ENCODE data around the gene ABAT. TPM values are rescaled to one million over a fixed set of nuclear protein-coding genes. Genes with fewer than 3 reads are reported as not detected.

The ABAT gene
- total and polyA plus RNA-seq, 4 donors = 4.4 to 14.0 (median 7.1) TPM

- peaks cover 0 to 16% (median 4%) of the 10 kb centered on the region in 5 donors for H3K4me1 ChIP-seq (ENCODE audit: control insufficient read depth in 5 of 5, insufficient read depth in 5 of 5, low read length in 5 of 5)
- H3K9ac ChIP-seq (ENCODE audit: insufficient read depth in 1 of 2, low read length in 2 of 2) = no peak overlapping the region
- H3K27ac ChIP-seq (ENCODE audit: low read depth in 1 of 2, low read length in 1 of 2) = no peak overlapping the region
- H3K4me3 ChIP-seq = no peak overlapping the region
- TF ChIP-seq, protein P1, sequence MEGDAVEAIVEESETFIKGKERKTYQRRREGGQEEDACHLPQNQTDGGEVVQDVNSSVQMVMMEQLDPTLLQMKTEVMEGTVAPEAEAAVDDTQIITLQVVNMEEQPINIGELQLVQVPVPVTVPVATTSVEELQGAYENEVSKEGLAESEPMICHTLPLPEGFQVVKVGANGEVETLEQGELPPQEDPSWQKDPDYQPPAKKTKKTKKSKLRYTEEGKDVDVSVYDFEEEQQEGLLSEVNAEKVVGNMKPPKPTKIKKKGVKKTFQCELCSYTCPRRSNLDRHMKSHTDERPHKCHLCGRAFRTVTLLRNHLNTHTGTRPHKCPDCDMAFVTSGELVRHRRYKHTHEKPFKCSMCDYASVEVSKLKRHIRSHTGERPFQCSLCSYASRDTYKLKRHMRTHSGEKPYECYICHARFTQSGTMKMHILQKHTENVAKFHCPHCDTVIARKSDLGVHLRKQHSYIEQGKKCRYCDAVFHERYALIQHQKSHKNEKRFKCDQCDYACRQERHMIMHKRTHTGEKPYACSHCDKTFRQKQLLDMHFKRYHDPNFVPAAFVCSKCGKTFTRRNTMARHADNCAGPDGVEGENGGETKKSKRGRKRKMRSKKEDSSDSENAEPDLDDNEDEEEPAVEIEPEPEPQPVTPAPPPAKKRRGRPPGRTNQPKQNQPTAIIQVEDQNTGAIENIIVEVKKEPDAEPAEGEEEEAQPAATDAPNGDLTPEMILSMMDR (IDR thresholded peaks at IDR 0.05; ENCODE audit: control extremely low read depth, extremely low read depth) = no peak
- no peak for ATAC-seq (ENCODE audit: insufficient read depth, low FRiP score)
- no peaks in the 10 kb centered on the region for H3K36me3 ChIP-seq (ENCODE audit: control insufficient read depth in 4 of 4, insufficient read depth in 4 of 4, low read length in 4 of 4)
- 49 to 54% methylated on average over 14 of the region's 14 CpGs for WGBS, 2 donors
- peak; percentile 90 to 91 (median 90) for DNase-seq
- peaks cover 0 to 3% (median under 1%) of the 10 kb centered on the region in 4 donors for H3K9me3 ChIP-seq (ENCODE audit: control insufficient read depth in 4 of 4, insufficient read depth in 3 of 4, low read length in 3 of 4)
- no peaks in the 10 kb centered on the region for H3K27me3 ChIP-seq (ENCODE audit: control insufficient read depth in 3 of 3, insufficient read depth in 3 of 3, low read length in 2 of 3)
Measured at GRCh38 chr16:8720080-8720966, 45.9 kb downstream of the ABAT start.

GRCh38 chr16:8720967-8721308 is 46.5 kb downstream of the ABAT start:
- Histone ChIP-seq H3K36me3 (ENCODE audit: control insufficient read depth in 4 of 4, insufficient read depth in 4 of 4, low read length in 4 of 4) (no peaks in the 10 kb centered on the region), H3K4me3 (no peak overlapping the region), H3K4me1 (ENCODE audit: control insufficient read depth in 5 of 5, insufficient read depth in 5 of 5, low read length in 5 of 5) (peaks cover 0 to 16% (median 4%) of the 10 kb centered on the region in 5 donors), H3K9me3 (ENCODE audit: control insufficient read depth in 4 of 4, insufficient read depth in 3 of 4, low read length in 3 of 4) (peaks cover 0 to 3% (median under 1%) of the 10 kb centered on the region in 4 donors), H3K27ac (ENCODE audit: low read depth in 1 of 2, low read length in 1 of 2) (no peak overlapping the region), H3K27me3 (ENCODE audit: control insufficient read depth in 3 of 3, insufficient read depth in 3 of 3, low read length in 2 of 3) (no peaks in the 10 kb centered on the region), H3K9ac (ENCODE audit: insufficient read depth in 1 of 2, low read length in 2 of 2) (no peak overlapping the region)
- ATAC-seq (ENCODE audit: insufficient read depth, low FRiP score) = no peak
- TF ChIP-seq, protein P1 (IDR thresholded peaks at IDR 0.05; ENCODE audit: control extremely low read depth, extremely low read depth) = no peak
- DNase-seq = no peak
- 72 to 87% methylated on average over 3 of the region's 3 CpGs for WGBS, 2 donors

DNA sequence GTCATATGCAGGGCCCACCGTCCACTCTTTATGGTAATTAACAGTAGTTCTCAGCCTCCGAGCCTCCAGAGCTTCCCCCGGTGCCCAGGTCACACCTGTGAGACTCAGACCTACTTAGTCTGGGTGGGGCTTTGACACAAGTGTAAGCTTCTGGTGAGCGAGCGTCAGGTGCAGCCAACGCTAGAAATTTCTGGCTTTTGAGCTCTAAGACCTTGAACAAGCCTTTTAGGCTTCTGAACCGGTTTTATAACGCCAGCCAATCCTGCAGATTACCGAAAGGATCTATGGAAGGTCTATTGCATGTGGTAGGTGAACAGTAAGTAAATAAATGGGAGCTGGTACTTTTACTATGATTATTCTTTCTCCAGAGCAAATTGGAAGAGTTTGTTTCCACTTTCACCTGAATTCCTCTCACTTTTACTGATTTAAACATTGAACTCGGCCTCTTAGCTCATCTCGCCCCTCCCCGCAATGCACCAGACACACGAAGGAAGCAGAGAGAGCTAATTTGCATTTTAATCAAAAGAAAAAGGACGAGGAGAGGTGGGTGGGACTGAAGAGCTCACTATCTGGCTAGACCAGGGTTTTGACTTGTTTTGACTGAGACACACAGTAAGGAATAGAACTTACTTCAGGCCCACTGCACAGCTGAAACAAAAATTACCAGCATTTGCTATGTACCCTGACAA is 47.1 kb downstream of the ABAT start:
- Histone ChIP-seq H3K27ac (ENCODE audit: low read depth in 1 of 2, low read length in 1 of 2) (no peak overlapping the region), H3K9ac (ENCODE audit: insufficient read depth in 1 of 2, low read length in 2 of 2) (no peak overlapping the region), H3K27me3 (ENCODE audit: control insufficient read depth in 3 of 3, insufficient read depth in 3 of 3, low read length in 2 of 3) (no peaks in the 10 kb centered on the region), H3K9me3 (ENCODE audit: control insufficient read depth in 4 of 4, insufficient read depth in 3 of 4, low read length in 3 of 4) (peaks cover 0 to 3% (median under 1%) of the 10 kb centered on the region in 4 donors), H3K4me3 (no peak overlapping the region), H3K36me3 (ENCODE audit: control insufficient read depth in 4 of 4, insufficient read depth in 4 of 4, low read length in 4 of 4) (no peaks in the 10 kb centered on the region), H3K4me1 (ENCODE audit: control insufficient read depth in 5 of 5, insufficient read depth in 5 of 5, low read length in 5 of 5) (peaks cover 0 to 16% (median 4%) of the 10 kb centered on the region in 5 donors)
- ATAC-seq (ENCODE audit: insufficient read depth, low FRiP score) (no peak), DNase-seq (peak in 2 of 3 donors; percentile 18 to 19)
- 68 to 79% methylated on average over 14 of the region's 14 CpGs for WGBS, 2 donors
- TF ChIP-seq, protein P1 (IDR thresholded peaks at IDR 0.05; ENCODE audit: control extremely low read depth, extremely low read depth) = no peak
